Vagina (tissue), 2 donors: ENCODE data around the gene CAMK2B. TPM values are rescaled to one million over a fixed set of nuclear protein-coding genes. Genes with fewer than 3 reads are reported as not detected.

Experiments
- DNase-seq, 2 donors: peaks; one replicate each; pipeline ENCODE4 v3.0.0-alpha.2; 2017; ENCODE audit errors: extremely low spot score in 2 of 2
- H3K27ac ChIP-seq: fragments of 200-600 bp; sonication (generic); one replicate; pipeline ENCODE4 v1.5.1; 2019
- H3K27me3 ChIP-seq: fragments of 200-600 bp; sonication (generic); one replicate; pipeline ENCODE4 v1.5.1; 2019
- H3K36me3 ChIP-seq, 2 donors: fragments of 200-600 bp; sonication (generic); one replicate each; pipeline ENCODE4 v1.5.1; 2017 to 2019
- H3K4me1 ChIP-seq: fragments of 200-600 bp; sonication (generic); one replicate; pipeline ENCODE4 v1.5.1; 2019
- H3K4me3 ChIP-seq, 2 donors: fragments of 200-600 bp; sonication (generic); 1 replicate in 1 of 2; 2 replicates in 1 of 2; pipeline ENCODE4 v1.5.1; 2016 to 2019
- H3K9me3 ChIP-seq: fragments of 200-600 bp; sonication (generic); one replicate; pipeline ENCODE4 v1.5.1; 2019
- POLR2A ChIP-seq, 2 donors: fragments of 450-650 bp; IDR thresholded peaks; one replicate each; pipeline ENCODE4 v1.6.1; 2017; ENCODE audit warnings: antibody characterized with exemption in 2 of 2, mild to moderate bottlenecking in 2 of 2, moderate library complexity in 2 of 2
- POLR2AphosphoS5 ChIP-seq, 2 donors: sonication (generic); formaldehyde crosslinking; IDR thresholded peaks; one replicate each; pipeline ENCODE4 v1.9.0; 2017; ENCODE audit warnings: antibody characterized with exemption in 2 of 2, mild to moderate bottlenecking in 2 of 2, low read depth in 1 of 2; ENCODE audit not compliant: insufficient read depth in 1 of 2
- intact Hi-C: fragments of 100-400 bp; cut with DNase I; formaldehyde crosslinking; loops from one replicate; pipeline ENCODE4 v1.15.1; 2023
- total RNA-seq: library from RNA; depleted of rRNA; stranded (reverse); fragments of >200 nt; gene quantifications from one replicate; pipeline ENCODE4 v1.2.3, GENCODE V29; 2016
- TF ChIP-seq, protein P1 (sequence below), 3 experiments: fragments of 450-650 bp in 2 of 3; fragments of 200-600 bp in 1 of 3; sonication (generic) in 1 of 3; IDR thresholded peaks; one replicate each; pipeline ENCODE4 v1.5.1; 2017 to 2019; ENCODE audit warnings: antibody characterized with exemption in 3 of 3, mild to moderate bottlenecking in 2 of 3, moderate library complexity in 2 of 3

The CAMK2B gene
- total RNA-seq, 1 donor from 2014 or later: 3.2 TPM

DNA sequence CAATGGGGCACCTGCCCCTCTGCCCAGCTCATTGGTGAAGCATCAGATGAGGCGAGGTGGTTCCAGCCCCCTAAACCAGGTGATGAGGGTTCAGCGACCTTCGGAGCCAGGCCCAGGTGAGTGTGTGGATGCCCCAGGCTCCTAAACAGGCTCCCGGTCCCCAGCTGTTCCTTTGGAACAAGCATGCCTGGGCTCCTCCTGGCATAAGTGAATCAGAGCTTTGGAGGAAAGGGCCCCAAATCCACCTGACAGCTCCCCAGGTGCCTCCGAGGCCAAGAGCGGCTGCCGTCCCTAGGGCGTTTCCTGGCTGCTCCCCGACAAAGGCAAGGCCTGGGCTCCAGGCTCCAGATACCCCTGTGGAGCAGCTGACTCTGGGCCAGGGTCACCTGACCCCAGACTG is 63.4 kb downstream of the CAMK2B start:
- intact Hi-C loops: no loop called here
- Histone ChIP-seq H3K36me3 (no peaks in the 10 kb centered on the region), H3K9me3 (no peaks in the 10 kb centered on the region), H3K4me3 (no peak overlapping the region), H3K4me1 (peaks cover 59% of the 10 kb centered on the region), H3K27ac (no peak overlapping the region), H3K27me3 (no peaks in the 10 kb centered on the region)
- no peak for TF ChIP-seq POLR2A (IDR thresholded peaks at IDR 0.05)
- TF ChIP-seq, protein P1, sequence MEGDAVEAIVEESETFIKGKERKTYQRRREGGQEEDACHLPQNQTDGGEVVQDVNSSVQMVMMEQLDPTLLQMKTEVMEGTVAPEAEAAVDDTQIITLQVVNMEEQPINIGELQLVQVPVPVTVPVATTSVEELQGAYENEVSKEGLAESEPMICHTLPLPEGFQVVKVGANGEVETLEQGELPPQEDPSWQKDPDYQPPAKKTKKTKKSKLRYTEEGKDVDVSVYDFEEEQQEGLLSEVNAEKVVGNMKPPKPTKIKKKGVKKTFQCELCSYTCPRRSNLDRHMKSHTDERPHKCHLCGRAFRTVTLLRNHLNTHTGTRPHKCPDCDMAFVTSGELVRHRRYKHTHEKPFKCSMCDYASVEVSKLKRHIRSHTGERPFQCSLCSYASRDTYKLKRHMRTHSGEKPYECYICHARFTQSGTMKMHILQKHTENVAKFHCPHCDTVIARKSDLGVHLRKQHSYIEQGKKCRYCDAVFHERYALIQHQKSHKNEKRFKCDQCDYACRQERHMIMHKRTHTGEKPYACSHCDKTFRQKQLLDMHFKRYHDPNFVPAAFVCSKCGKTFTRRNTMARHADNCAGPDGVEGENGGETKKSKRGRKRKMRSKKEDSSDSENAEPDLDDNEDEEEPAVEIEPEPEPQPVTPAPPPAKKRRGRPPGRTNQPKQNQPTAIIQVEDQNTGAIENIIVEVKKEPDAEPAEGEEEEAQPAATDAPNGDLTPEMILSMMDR (IDR thresholded peaks at IDR 0.05): no peak
- no peak for TF ChIP-seq POLR2AphosphoS5 (IDR thresholded peaks at IDR 0.05; ENCODE audit: insufficient read depth in 1 of 2, low read depth in 1 of 2)
- no peak for DNase-seq

DNA sequence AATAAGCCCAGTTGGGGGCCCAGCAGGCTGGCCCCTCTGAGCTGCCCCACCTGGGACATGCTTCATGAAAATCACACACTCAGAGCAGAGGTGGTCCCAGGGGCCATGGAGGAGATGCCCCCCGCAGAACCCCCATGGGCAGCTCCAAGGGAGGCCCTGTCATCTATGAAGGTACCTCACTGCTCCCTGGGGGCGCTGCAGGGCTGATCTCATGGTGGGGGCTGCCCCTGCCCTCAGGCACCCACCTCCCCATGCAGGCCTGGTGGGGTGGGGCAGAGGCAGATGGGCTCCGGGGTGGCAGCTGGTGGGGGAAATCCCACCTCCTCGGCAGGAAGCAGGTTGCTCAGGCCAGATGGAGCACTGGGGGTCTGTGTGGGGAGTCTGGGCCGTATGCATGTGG is 64.2 kb downstream of the CAMK2B start:
- no peak for TF ChIP-seq POLR2A (IDR thresholded peaks at IDR 0.05)
- no peak for TF ChIP-seq POLR2AphosphoS5 (IDR thresholded peaks at IDR 0.05; ENCODE audit: insufficient read depth in 1 of 2, low read depth in 1 of 2)
- TF ChIP-seq, protein P1 (IDR thresholded peaks at IDR 0.05): no peak
- no peak overlapping the region for H3K27ac ChIP-seq
- H3K36me3 ChIP-seq: no peaks in the 10 kb centered on the region
- no peak for DNase-seq
- peaks cover 59% of the 10 kb centered on the region for H3K4me1 ChIP-seq
- H3K4me3 ChIP-seq: no peak overlapping the region
- no peaks in the 10 kb centered on the region for H3K27me3 ChIP-seq
- intact Hi-C loops: no loop called here
- H3K9me3 ChIP-seq: no peaks in the 10 kb centered on the region

DNA sequence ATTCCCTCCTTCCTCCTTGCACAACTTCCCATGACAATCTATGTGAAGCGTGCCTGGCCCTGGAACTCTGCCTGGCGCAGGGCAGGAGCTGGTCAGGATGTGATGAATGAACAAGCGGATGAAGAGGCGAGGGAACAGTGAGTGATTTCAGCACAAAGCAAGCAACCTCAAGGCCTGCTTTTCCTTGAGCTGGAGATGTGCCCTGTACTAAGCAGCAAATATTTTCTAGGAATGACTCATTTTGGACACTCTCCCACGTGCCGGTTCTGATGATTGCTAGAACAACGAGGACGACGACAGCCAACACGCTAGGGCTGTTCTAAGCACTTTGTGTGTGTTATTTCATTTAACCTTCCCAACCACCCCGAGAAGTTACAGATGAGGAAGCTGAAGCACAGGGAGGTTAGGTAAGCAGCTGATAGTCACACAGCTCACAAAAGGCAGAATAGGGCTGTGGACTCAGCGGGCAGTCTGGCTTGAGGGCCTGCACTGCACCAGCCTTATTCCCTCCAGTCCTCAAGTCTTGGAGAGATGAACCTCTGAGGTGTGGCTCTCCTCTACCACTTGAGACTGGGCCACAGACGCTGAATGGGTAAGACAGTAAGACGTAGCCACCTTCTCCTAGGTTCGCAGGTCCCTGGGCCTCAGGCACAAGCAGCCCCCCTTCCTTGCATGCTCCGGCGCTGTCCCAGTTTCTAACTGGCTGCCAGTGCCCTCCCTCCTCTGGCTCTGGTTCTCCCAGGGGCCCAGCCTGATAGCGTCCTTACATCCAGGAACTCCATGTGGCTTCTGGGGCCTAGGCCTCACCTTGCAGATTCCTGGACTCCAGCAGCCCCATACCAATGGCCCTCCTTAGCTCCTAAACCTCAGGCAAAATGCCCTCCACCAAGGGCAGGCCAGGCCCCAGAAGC is 65.6 kb downstream of the CAMK2B start:
- intact Hi-C loops: no loop called here
- Histone ChIP-seq H3K27me3 (no peaks in the 10 kb centered on the region), H3K9me3 (no peaks in the 10 kb centered on the region), H3K27ac (peak overlapping the region; percentile 73), H3K36me3 (no peaks in the 10 kb centered on the region), H3K4me1 (peaks cover 59% of the 10 kb centered on the region), H3K4me3 (no peak overlapping the region)
- TF ChIP-seq POLR2AphosphoS5 (IDR thresholded peaks at IDR 0.05; ENCODE audit: insufficient read depth in 1 of 2, low read depth in 1 of 2) (peak in 1 of 2 donors; percentile 31), POLR2A (IDR thresholded peaks at IDR 0.05) (no peak)
- peak in 1 of 2 donors; percentile 93 for DNase-seq

DNA sequence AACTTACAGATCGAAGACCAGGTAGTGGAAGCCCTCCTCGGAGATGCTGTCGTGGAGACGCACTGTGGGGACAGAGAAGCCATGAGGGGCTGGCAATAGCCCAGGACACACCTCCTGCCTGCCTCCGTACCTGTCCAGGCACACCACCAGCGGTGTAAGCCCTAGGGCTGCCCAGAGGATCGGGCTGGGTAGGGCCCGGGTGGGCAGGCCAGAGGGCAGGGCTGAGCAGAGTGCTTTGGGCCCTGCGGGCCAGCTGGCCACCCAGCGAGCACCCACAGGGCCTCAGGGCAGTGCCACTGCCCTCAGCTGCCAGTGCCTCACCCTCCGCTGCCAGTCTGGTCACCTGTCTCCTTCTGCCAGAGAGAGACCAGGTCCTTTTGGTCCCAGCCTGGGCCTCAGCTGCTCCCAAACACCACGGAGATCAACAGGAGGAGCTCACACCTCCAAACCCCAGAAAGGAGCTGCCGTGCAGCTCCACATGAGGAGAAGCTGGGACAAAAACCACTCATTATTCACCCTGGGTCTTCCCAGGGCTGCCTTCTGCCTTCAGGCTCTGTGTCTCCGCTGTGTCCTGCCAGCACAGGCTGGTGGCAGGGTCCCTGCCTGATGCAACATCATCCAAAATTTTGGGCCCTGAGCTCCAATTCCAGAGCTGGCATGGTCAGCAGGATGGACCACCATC is 66.4 kb downstream of the CAMK2B start:
- no peak for DNase-seq
- intact Hi-C loops: no loop called here
- H3K36me3 ChIP-seq: no peaks in the 10 kb centered on the region
- peak overlapping the region; percentile 73 for H3K27ac ChIP-seq
- H3K27me3 ChIP-seq: no peaks in the 10 kb centered on the region
- TF ChIP-seq POLR2AphosphoS5 (IDR thresholded peaks at IDR 0.05; ENCODE audit: insufficient read depth in 1 of 2, low read depth in 1 of 2) (no peak), POLR2A (IDR thresholded peaks at IDR 0.05) (no peak)
- TF ChIP-seq, protein P1 (IDR thresholded peaks at IDR 0.05): no peak
- peaks cover 59% of the 10 kb centered on the region for H3K4me1 ChIP-seq
- no peaks in the 10 kb centered on the region for H3K9me3 ChIP-seq
- H3K4me3 ChIP-seq: no peak overlapping the region

DNA sequence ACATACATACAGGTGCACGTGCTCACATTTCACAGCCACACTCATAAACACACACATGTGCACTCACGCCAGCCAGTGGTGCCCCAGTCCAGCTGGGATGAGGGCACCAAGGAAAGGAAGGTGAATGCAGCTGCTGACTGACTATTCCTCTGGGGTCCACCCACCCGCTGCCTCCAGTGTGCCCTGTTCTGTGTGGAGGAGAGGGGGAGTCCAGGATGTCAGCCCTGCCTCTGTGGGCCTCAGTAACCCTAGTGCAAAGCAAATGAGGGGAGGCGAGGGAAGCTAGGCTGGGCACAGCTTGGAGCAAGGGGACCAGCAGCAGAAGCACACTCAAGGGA is 67.0 kb downstream of the CAMK2B start:
- intact Hi-C loops: no loop called here
- DNase-seq: no peak
- Histone ChIP-seq H3K27ac (no peak overlapping the region), H3K27me3 (no peaks in the 10 kb centered on the region), H3K4me3 (no peak overlapping the region), H3K9me3 (no peaks in the 10 kb centered on the region), H3K36me3 (no peaks in the 10 kb centered on the region), H3K4me1 (peaks cover 53% of the 10 kb centered on the region)
- no peak for TF ChIP-seq POLR2A (IDR thresholded peaks at IDR 0.05)
- TF ChIP-seq, protein P1 (IDR thresholded peaks at IDR 0.05): no peak
- TF ChIP-seq POLR2AphosphoS5 (IDR thresholded peaks at IDR 0.05; ENCODE audit: insufficient read depth in 1 of 2, low read depth in 1 of 2): no peak
